Limb (tissue), 2 donors: ENCODE measurements around the gene EPG5.
"Not testable (repeated sequence)": the region's sequence is repeated elsewhere in the genome, so short reads cannot be mapped to it uniquely, and the experiment has no call there.

Source experiments
- DNase-seq, 2 donors: peaks; one replicate each; pipeline ENCODE4 v3.0.0-alpha.2; 2016; ENCODE audit errors: extremely low spot score in 2 of 2

The EPG5 gene

GRCh38 chr18:45865466-45865865 lies 101.7 kb downstream of the EPG5 start:
- DNase-seq: no peak

DNA sequence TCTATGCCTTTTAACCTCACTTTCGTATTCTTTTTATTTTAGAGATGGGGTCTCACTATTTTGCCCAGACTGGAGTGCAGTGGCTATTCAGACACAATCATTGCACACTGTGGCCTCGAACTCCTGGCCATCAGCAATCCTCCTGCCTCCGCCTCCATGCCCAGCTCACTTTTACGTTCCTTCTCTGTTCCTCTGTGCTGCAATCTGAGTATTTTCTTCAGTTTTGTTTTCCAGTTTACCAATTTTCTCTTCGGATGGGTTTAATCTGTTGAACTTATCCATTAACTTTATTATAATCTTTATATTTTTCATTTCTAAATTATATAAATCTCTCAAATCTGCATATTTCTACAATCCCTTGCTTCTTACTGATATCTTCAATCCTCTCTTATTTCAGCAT lies 103.0 kb downstream of the EPG5 start:
- no peak for DNase-seq

- no peak for DNase-seq
Measured at GRCh38 chr18:45863469-45863868, 103.7 kb downstream of the EPG5 start.

DNA sequence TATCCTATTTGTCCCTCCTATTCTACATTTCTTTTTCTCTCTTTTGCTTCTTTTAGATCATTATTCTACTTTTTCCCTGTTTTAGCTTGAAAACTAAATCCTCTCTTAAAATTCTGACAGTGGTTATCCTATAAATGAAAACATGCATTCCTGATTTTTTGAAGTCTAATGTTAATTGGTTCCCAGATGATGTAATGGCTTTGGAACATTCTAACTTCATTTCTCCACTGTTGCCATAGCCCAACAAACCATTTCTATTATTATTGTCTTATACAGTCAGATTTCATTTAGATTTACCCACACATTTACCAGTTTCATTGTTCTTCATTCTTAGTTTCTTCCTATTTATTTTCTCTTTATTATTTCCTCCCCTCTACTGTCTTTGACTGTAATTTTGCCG lies 105.2 kb downstream of the EPG5 start:
- no peak for DNase-seq

- DNase-seq: no peak
Measured at GRCh38 chr18:45860971-45861370, 106.2 kb downstream of the EPG5 start.

GRCh38 chr18:45860492-45860891 lies 106.6 kb downstream of the EPG5 start:
- no peak for DNase-seq

GRCh38 chr18:45859334-45859733 lies 107.8 kb downstream of the EPG5 start:
- no peak for DNase-seq

GRCh38 chr18:45856531-45856930 lies 110.6 kb downstream of the EPG5 start:
- DNase-seq: no peak

DNA sequence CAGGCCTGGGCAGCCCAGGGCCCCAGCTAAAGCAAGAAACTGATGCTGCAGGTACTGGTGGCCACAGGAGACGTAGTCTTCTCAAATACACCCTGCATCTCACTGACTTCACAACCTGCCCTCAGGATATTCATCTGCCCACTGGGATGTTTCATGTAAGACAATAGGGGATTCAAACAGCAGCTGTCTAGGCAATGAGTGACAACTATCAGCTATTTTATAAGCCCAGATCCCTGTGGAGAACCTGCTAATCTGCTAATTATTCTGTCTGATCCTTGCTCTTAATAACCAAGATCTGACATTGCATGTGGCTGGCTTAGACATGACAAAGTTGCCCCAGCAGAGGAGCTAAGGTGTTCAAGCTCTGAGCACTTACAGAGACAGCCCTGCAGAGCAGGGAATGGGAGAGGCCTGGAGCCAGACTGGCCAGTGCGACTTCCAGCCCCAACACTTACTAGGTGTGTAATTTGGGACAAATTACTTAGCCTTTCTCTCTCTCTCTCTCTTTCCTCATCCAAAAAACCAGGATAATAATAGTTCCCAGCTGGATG lies 113.0 kb downstream of the EPG5 start:
- no peak for DNase-seq

- no peak for DNase-seq
Measured at GRCh38 chr18:45852631-45853030, 114.5 kb downstream of the EPG5 start.

GRCh38 chr18:45851161-45851925 lies 115.8 kb downstream of the EPG5 start:
- DNase-seq: no peak

GRCh38 chr18:45850021-45850420 lies 117.1 kb downstream of the EPG5 start:
- DNase-seq: no peak

GRCh38 chr18:45849529-45849928 lies 117.6 kb downstream of the EPG5 start:
- DNase-seq: no peak

GRCh38 chr18:45848643-45849042 lies 118.5 kb downstream of the EPG5 start:
- DNase-seq: not testable (repeated sequence)

DNA sequence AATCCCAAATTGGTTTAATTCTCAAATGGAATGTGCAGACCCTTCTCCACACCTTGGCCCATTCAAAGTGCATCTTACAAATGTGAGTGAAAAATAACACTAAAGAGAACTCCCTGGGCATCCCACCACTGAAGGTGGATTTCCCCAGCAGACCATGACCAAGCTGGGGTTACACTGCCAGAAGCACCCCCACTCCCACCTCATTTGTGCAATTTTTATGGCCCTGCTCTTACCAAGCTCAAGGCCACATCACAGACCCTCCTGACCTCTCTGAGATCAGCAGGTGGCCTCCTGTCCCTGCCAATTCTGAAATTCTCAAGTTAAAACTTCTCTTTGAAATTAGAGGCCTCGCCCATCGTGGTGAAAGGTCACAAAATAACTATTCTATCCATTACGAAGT lies 120.0 kb downstream of the EPG5 start:
- no peak for DNase-seq

- DNase-seq: no peak
Measured at GRCh38 chr18:45845410-45845809, 121.7 kb downstream of the EPG5 start.

DNA sequence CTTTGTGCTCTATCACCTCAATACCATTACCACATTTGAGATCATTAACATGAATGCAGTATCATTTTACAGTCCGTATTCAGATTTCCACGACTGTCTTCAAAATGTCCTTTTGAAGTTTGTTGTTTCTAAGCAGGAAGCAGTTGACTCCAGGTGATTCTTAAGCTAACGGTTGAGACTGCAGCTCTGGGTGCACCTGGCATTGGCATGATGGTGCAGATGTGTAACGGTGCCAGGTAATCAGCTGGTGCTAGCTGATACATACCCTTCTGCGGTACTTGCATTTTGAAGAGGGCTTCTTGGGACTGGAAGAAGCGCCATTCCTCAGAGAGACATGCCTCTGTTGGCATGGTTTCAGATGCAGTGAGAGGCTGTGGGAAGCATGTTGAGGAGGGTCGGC lies 122.2 kb downstream of the EPG5 start:
- no peak for DNase-seq

- no peak for DNase-seq
Measured at GRCh38 chr18:45843019-45843418, 124.1 kb downstream of the EPG5 start.

- no peak for DNase-seq
Measured at GRCh38 chr18:45841765-45842442, 125.2 kb downstream of the EPG5 start.

DNA sequence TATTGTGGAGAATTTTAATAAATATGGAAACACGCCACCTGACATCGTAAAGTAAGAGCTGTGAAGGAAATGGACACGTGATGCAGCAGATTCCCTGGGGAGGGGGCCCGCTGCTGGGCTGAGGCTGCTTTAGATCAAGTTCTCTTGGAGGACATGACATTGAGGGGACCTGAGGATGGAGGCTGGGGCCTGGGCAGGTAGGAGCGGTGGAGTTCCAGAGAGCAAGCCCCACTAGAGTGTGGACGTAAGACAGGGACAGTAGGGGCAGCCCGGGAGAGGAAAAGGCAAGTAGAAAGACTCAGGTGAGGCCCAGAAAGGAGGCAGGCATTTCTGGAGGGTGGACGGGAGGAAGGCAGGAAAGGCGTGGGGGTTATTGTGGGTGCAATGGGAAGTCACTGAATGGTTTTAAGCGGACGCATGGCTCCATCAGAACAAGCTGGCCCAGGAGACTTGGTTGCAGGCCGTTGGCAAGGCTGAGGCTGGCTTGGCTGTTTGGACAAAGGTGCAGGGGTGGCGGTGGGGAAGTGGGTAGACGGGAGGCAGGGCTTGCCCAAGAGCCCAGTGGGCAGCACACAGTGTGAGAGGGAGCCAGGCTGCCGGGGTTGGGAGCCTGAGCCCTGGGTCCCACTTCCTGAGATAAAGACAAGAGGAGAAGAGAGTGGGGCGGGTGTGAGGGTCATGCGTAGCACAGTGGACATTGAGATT lies 125.9 kb downstream of the EPG5 start:
- no peak for DNase-seq

GRCh38 chr18:45839414-45840395 lies 127.4 kb downstream of the EPG5 start:
- no peak for DNase-seq
